ENCODE measurements around the gene B3GALT5. TPM values are rescaled to one million over a fixed set of nuclear protein-coding genes. Genes with fewer than 3 reads are reported as not detected.

B3GALT5 gene
- total RNA-seq, 4 donors from 2014 or later = 0.13 to 1.3 (median 0.77) TPM

- no peak for TF ChIP-seq EP300 (IDR thresholded peaks at IDR 0.05)
- peak; percentile 42 for TF ChIP-seq POLR2AphosphoS5 (IDR thresholded peaks at IDR 0.05)
- peak in 1 of 4 experiments; percentile 7 for TF ChIP-seq CTCF (IDR thresholded peaks at IDR 0.05)
- H3K4me3 ChIP-seq = peak overlapping the region in 1 of 2 donors; percentile 12
- 21 to 76% methylated on average over 2 to 6 of the region's 14 CpGs for WGBS, 2 donors (ENCODE audit: low coverage in 1 of 2)
- H3K27me3 ChIP-seq = no peaks in the 10 kb centered on the region
- peak; percentile 84 for ATAC-seq
- H3K9me3 ChIP-seq = no peaks in the 10 kb centered on the region
- H3K27ac ChIP-seq = peak overlapping the region; percentile 66 to 80 (median 72)
- H3K4me1 ChIP-seq = peaks cover 0 to 17% (median 0%) of the 10 kb centered on the region in 3 donors
- H3K36me3 ChIP-seq = no peaks in the 10 kb centered on the region
Observed at GRCh38 chr21:39675993-39676661, 63.4 kb downstream of the B3GALT5 start.

- H3K27me3 ChIP-seq = no peaks in the 10 kb centered on the region
- H3K4me1 ChIP-seq = peaks cover 0 to 17% (median 0%) of the 10 kb centered on the region in 3 donors
- H3K36me3 ChIP-seq = no peaks in the 10 kb centered on the region
- TF ChIP-seq POLR2A (IDR thresholded peaks at IDR 0.05) (no peak), EP300 (IDR thresholded peaks at IDR 0.05) (no peak), CTCF (IDR thresholded peaks at IDR 0.05) (no peak), POLR2AphosphoS5 (IDR thresholded peaks at IDR 0.05) (no peak)
- WGBS, 2 donors (ENCODE audit: low coverage in 1 of 2) = 93 to 94% methylated on average over 4 of the region's 4 CpGs
- no peak for ATAC-seq
- no peak overlapping the region for H3K4me3 ChIP-seq
- H3K27ac ChIP-seq = no peak overlapping the region
- H3K9me3 ChIP-seq = no peaks in the 10 kb centered on the region
Observed at GRCh38 chr21:39680216-39680615, 67.5 kb downstream of the B3GALT5 start.

GRCh38 chr21:39681257-39681656 is 68.5 kb downstream of the B3GALT5 start:
- WGBS, 2 donors (ENCODE audit: low coverage in 1 of 2) = 69 to 89% methylated on average over 4 of the region's 4 CpGs
- H3K27me3 ChIP-seq = no peaks in the 10 kb centered on the region
- peaks cover 0 to 9% (median 0%) of the 10 kb centered on the region in 3 donors for H3K4me1 ChIP-seq
- H3K36me3 ChIP-seq = no peaks in the 10 kb centered on the region
- no peak for ATAC-seq
- H3K9me3 ChIP-seq = no peaks in the 10 kb centered on the region
- H3K4me3 ChIP-seq = no peak overlapping the region
- H3K27ac ChIP-seq = no peak overlapping the region
- TF ChIP-seq POLR2AphosphoS5 (IDR thresholded peaks at IDR 0.05) (no peak), EP300 (IDR thresholded peaks at IDR 0.05) (no peak), POLR2A (IDR thresholded peaks at IDR 0.05) (no peak), CTCF (IDR thresholded peaks at IDR 0.05) (no peak)

GRCh38 chr21:39681845-39682244 is 69.1 kb downstream of the B3GALT5 start:
- H3K27me3 ChIP-seq = no peaks in the 10 kb centered on the region
- peaks cover 0 to 3% (median 0%) of the 10 kb centered on the region in 3 donors for H3K4me1 ChIP-seq
- ATAC-seq = no peak
- no peak overlapping the region for H3K4me3 ChIP-seq
- TF ChIP-seq EP300 (IDR thresholded peaks at IDR 0.05) = no peak
- 25 to 50% methylated on average over 2 of the region's 2 CpGs for WGBS, 2 donors (ENCODE audit: low coverage in 1 of 2)
- H3K9me3 ChIP-seq = no peaks in the 10 kb centered on the region
- H3K27ac ChIP-seq = no peak overlapping the region
- H3K36me3 ChIP-seq = no peaks in the 10 kb centered on the region

GRCh38 chr21:39685236-39685635 is 72.5 kb downstream of the B3GALT5 start:
- WGBS, 2 donors (ENCODE audit: low coverage in 1 of 2) = 60 to 89% methylated on average over 1 of the region's 1 CpG
- Histone ChIP-seq H3K27me3 (no peaks in the 10 kb centered on the region), H3K4me1 (no peaks in the 10 kb centered on the region), H3K4me3 (no peak overlapping the region), H3K36me3 (no peaks in the 10 kb centered on the region), H3K9me3 (no peaks in the 10 kb centered on the region), H3K27ac (no peak overlapping the region)
- no peak for ATAC-seq
- TF ChIP-seq EP300 (IDR thresholded peaks at IDR 0.05) (no peak), CTCF (IDR thresholded peaks at IDR 0.05) (no peak), POLR2A (IDR thresholded peaks at IDR 0.05) (no peak), POLR2AphosphoS5 (IDR thresholded peaks at IDR 0.05) (no peak)

Measured in gastroesophageal sphincter (tissue), 4 donors.